HEK293 (cell line): ENCODE data around the gene RTP3.

Experiments
- CTCF ChIA-PET: fragments of 350-600 bp; formaldehyde crosslinking; extraction: SDS; loops from one replicate; lab custom pipeline; 2021; ENCODE audit warnings: antibody characterized with exemption; lab: Yijun Ruan, JAX
- POLR2A ChIA-PET: fragments of 300-600 bp; formaldehyde crosslinking; extraction: SDS; loops from one replicate; lab custom pipeline; 2020; ENCODE audit warnings: antibody characterized with exemption, inconsistent platforms; lab: Yijun Ruan, JAX
- H3K27ac ChIP-seq: fragments of 200-500 bp; sonication (Bioruptor generic); 2 replicates; pipeline ENCODE4 v1.5.1; 2014; ENCODE audit warnings: low read depth, low read length, control low read depth, inconsistent platforms; ENCODE audit errors: extremely low read depth
- H3K36me3 ChIP-seq, 2 experiments: fragments of 200-500 bp in 1 of 2; sonication (Bioruptor generic) in 1 of 2; 1 replicate in 1 of 2; 2 replicates in 1 of 2; pipeline ENCODE4 v1.5.1; 2014 to 2017; ENCODE audit warnings: inconsistent platforms in 2 of 2, low read length in 2 of 2; ENCODE audit not compliant: control insufficient read depth in 2 of 2, insufficient read depth in 1 of 2
- H3K4me1 ChIP-seq: fragments of 200-500 bp; sonication (Bioruptor generic); 2 replicates; pipeline ENCODE4 v1.5.1; 2014; ENCODE audit warnings: mild to moderate bottlenecking, low read length, inconsistent platforms; ENCODE audit not compliant: control insufficient read depth, insufficient read depth
- H3K4me3 ChIP-seq: 2 replicates; pipeline ENCODE4 v1.5.1; 2011; ENCODE audit warnings: low read depth, mild to moderate bottlenecking, control low read depth, low read length, moderate library complexity
- H3K9me3 ChIP-seq: fragments of 200-500 bp; sonication (Bioruptor generic); 2 replicates; pipeline ENCODE4 v1.5.1; 2014; ENCODE audit warnings: low read depth, low read length, inconsistent platforms; ENCODE audit not compliant: control insufficient read depth, insufficient read depth
- IKZF3 ChIP-seq: fragments of 450-650 bp; IDR thresholded peaks from 2 replicates; pipeline ENCODE4 v1.5.0; 2018; ENCODE audit warnings: missing biosample characterization, mild to moderate bottlenecking, missing genetic modification characterization, moderate library complexity
- OVOL3 ChIP-seq: fragments of 450-650 bp; formaldehyde crosslinking; IDR thresholded peaks from 2 replicates; pipeline ENCODE4 v1.5.1; 2016; ENCODE audit warnings: missing biosample characterization, missing genetic modification characterization
- ZBTB11 ChIP-seq: fragments of 450-650 bp; formaldehyde crosslinking; conservative IDR thresholded peaks from 2 replicates; pipeline ENCODE4 v1.5.1; 2016; ENCODE audit warnings: low read depth, missing biosample characterization, missing genetic modification characterization
- ZFP3 ChIP-seq: fragments of 450-650 bp; formaldehyde crosslinking; IDR thresholded peaks from 2 replicates; pipeline ENCODE4 v1.5.1; 2016; ENCODE audit warnings: low read depth, missing biosample characterization, missing genetic modification characterization
- ZFP41 ChIP-seq: fragments of 450-650 bp; formaldehyde crosslinking; IDR thresholded peaks from 2 replicates; pipeline ENCODE4 v1.5.1; 2016; ENCODE audit warnings: missing biosample characterization, missing genetic modification characterization, borderline replicate concordance
- ZNF18 ChIP-seq: fragments of 450-650 bp; formaldehyde crosslinking; IDR thresholded peaks from 2 replicates; pipeline ENCODE4 v1.5.1; 2016; ENCODE audit warnings: missing biosample characterization, missing genetic modification characterization
- ZNF202 ChIP-seq: fragments of 450-650 bp; formaldehyde crosslinking; IDR thresholded peaks from 2 replicates; pipeline ENCODE4 v1.5.1; 2016; ENCODE audit warnings: missing biosample characterization, missing genetic modification characterization, borderline replicate concordance
- ZNF211 ChIP-seq: fragments of 450-650 bp; formaldehyde crosslinking; IDR thresholded peaks from 2 replicates; pipeline ENCODE4 v1.5.1; 2016; ENCODE audit warnings: low read depth, missing biosample characterization, missing genetic modification characterization
- ZNF223 ChIP-seq: fragments of 450-650 bp; formaldehyde crosslinking; IDR thresholded peaks from 2 replicates; pipeline ENCODE4 v1.5.1; 2016; ENCODE audit warnings: missing biosample characterization, missing genetic modification characterization
- ZNF23 ChIP-seq: fragments of 450-650 bp; formaldehyde crosslinking; IDR thresholded peaks from 2 replicates; pipeline ENCODE4 v1.5.1; 2016; ENCODE audit warnings: missing biosample characterization, missing genetic modification characterization, borderline replicate concordance
- ZNF324 ChIP-seq: fragments of 450-650 bp; formaldehyde crosslinking; IDR thresholded peaks from 2 replicates; pipeline ENCODE4 v1.5.1; 2016; ENCODE audit warnings: missing biosample characterization, missing genetic modification characterization
- ZNF335 ChIP-seq: fragments of 450-650 bp; formaldehyde crosslinking; conservative IDR thresholded peaks from 2 replicates; pipeline ENCODE4 v1.5.1; 2016; ENCODE audit warnings: missing biosample characterization, missing genetic modification characterization
- ZNF529 ChIP-seq: fragments of 450-650 bp; formaldehyde crosslinking; IDR thresholded peaks from 2 replicates; pipeline ENCODE4 v1.5.1; 2017; ENCODE audit warnings: missing genetic modification characterization, missing biosample characterization; ENCODE audit not compliant: insufficient replicate concordance
- TF ChIP-seq, protein P1 (sequence below): fragments of 450-650 bp; formaldehyde crosslinking; IDR thresholded peaks from 2 replicates; pipeline ENCODE4 v1.5.1; 2016; ENCODE audit warnings: missing biosample characterization, missing genetic modification characterization
- TF ChIP-seq, protein P2 (sequence below): fragments of 450-650 bp; formaldehyde crosslinking; conservative IDR thresholded peaks from 2 replicates; pipeline ENCODE4 v1.5.1; 2016; ENCODE audit warnings: low read depth, missing biosample characterization, missing genetic modification characterization
- TF ChIP-seq, protein P3 (sequence below): fragments of 450-650 bp; IDR thresholded peaks from 2 replicates; pipeline ENCODE4 v1.5.1; 2018; ENCODE audit warnings: missing biosample characterization, mild to moderate bottlenecking, missing genetic modification characterization

The RTP3 gene

GRCh38 chr3:46480491-46481195 is 17.1 kb upstream of the RTP3 start:
- Histone ChIP-seq H3K4me3 (no peak overlapping the region), H3K9me3 (no peaks in the 10 kb centered on the region), H3K36me3 (no peaks in the 10 kb centered on the region), H3K4me1 (no peaks in the 10 kb centered on the region), H3K27ac (no peak overlapping the region)
- ChIA-PET POLR2A (no interaction called here), CTCF (interaction anchor here (0.6 to 1.1 kb wide), 2 partner anchors 8 to 78 kb away, joined by 3 to 4 read pairs; no protein-coding TSS in a partner anchor)
- no peak for TF ChIP-seq ZNF324 (tag by site-specific recombination)
- TF ChIP-seq ZNF202 (tag by site-specific recombination) = no peak
- TF ChIP-seq ZNF18 (tag by site-specific recombination) = no peak
- no peak for TF ChIP-seq ZFP3 (tag by site-specific recombination)
- TF ChIP-seq, protein P1, sequence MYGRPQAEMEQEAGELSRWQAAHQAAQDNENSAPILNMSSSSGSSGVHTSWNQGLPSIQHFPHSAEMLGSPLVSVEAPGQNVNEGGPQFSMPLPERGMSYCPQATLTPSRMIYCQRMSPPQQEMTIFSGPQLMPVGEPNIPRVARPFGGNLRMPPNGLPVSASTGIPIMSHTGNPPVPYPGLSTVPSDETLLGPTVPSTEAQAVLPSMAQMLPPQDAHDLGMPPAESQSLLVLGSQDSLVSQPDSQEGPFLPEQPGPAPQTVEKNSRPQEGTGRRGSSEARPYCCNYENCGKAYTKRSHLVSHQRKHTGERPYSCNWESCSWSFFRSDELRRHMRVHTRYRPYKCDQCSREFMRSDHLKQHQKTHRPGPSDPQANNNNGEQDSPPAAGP (tag by site-specific recombination) = no peak
- no peak for TF ChIP-seq IKZF3 (tag by site-specific recombination)
- TF ChIP-seq, protein P2, sequence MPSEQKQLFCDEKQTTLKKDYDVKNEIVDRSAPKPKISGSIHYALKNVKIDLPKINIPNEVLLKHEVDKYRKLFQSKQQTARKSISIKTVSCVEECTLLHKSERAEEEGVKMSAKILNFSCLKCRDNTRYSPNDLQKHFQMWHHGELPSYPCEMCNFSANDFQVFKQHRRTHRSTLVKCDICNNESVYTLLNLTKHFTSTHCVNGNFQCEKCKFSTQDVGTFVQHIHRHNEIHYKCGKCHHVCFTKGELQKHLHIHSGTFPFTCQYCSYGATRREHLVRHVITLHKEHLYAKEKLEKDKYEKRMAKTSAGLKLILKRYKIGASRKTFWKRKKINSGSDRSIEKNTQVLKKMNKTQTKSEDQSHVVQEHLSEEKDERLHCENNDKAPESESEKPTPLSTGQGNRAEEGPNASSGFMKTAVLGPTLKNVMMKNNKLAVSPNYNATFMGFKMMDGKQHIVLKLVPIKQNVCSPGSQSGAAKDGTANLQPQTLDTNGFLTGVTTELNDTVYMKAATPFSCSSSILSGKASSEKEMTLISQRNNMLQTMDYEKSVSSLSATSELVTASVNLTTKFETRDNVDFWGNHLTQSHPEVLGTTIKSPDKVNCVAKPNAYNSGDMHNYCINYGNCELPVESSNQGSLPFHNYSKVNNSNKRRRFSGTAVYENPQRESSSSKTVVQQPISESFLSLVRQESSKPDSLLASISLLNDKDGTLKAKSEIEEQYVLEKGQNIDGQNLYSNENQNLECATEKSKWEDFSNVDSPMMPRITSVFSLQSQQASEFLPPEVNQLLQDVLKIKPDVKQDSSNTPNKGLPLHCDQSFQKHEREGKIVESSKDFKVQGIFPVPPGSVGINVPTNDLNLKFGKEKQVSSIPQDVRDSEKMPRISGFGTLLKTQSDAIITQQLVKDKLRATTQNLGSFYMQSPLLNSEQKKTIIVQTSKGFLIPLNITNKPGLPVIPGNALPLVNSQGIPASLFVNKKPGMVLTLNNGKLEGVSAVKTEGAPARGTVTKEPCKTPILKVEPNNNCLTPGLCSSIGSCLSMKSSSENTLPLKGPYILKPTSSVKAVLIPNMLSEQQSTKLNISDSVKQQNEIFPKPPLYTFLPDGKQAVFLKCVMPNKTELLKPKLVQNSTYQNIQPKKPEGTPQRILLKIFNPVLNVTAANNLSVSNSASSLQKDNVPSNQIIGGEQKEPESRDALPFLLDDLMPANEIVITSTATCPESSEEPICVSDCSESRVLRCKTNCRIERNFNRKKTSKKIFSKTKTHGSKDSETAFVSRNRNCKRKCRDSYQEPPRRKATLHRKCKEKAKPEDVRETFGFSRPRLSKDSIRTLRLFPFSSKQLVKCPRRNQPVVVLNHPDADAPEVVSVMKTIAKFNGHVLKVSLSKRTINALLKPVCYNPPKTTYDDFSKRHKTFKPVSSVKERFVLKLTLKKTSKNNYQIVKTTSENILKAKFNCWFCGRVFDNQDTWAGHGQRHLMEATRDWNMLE (tag by site-specific recombination) = no peak
- no peak for TF ChIP-seq ZNF211
- no peak for TF ChIP-seq ZNF23 (tag by site-specific recombination)
- no peak for TF ChIP-seq ZNF529 (tag by site-specific recombination)
- TF ChIP-seq OVOL3 (tag by site-specific recombination) = no peak
- TF ChIP-seq, protein P3, sequence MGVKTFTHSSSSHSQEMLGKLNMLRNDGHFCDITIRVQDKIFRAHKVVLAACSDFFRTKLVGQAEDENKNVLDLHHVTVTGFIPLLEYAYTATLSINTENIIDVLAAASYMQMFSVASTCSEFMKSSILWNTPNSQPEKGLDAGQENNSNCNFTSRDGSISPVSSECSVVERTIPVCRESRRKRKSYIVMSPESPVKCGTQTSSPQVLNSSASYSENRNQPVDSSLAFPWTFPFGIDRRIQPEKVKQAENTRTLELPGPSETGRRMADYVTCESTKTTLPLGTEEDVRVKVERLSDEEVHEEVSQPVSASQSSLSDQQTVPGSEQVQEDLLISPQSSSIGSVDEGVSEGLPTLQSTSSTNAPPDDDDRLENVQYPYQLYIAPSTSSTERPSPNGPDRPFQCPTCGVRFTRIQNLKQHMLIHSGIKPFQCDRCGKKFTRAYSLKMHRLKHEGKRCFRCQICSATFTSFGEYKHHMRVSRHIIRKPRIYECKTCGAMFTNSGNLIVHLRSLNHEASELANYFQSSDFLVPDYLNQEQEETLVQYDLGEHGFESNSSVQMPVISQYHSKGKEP (tag by site-specific recombination) = no peak
- TF ChIP-seq ZBTB11 (tag by site-specific recombination) = no peak
- no peak for TF ChIP-seq ZFP41 (tag by site-specific recombination)
- no peak for TF ChIP-seq ZNF335
- no peak for TF ChIP-seq ZNF223
